ENCODE measurements around the gene CCDC13. TPM values are rescaled to one million over a fixed set of nuclear protein-coding genes. Genes with fewer than 3 reads are reported as not detected.

Gene CCDC13
- total RNA-seq, 4 donors from 2014 or later: 4.0 to 7.7 (median 6.0) TPM

GRCh38 chr3:42803414-42804105 lies 30.5 kb upstream of the CCDC13 start:
- Histone ChIP-seq H3K27ac (peak overlapping the region; percentile 96 to 98 (median 97)), H3K9me3 (no peaks in the 10 kb centered on the region), H3K4me3 (replicated peaks in 1 of 3) (peak overlapping the region; percentile 27 to 97 (median 77)), H3K36me3 (no peaks in the 10 kb centered on the region), H3K4me1 (peaks cover 26 to 32% of the 10 kb centered on the region in 2 donors), H3K27me3 (no peaks in the 10 kb centered on the region)
- intact Hi-C loops (cut with DNase I): no loop called here
- WGBS, 2 donors: 1% methylated on average over 33 of the region's 33 CpGs
- TF ChIP-seq POLR2A (IDR thresholded peaks at IDR 0.05) (no peak), CTCF (IDR thresholded peaks at IDR 0.05) (no peak)
- peak; percentile 51 to 56 for DNase-seq

DNA sequence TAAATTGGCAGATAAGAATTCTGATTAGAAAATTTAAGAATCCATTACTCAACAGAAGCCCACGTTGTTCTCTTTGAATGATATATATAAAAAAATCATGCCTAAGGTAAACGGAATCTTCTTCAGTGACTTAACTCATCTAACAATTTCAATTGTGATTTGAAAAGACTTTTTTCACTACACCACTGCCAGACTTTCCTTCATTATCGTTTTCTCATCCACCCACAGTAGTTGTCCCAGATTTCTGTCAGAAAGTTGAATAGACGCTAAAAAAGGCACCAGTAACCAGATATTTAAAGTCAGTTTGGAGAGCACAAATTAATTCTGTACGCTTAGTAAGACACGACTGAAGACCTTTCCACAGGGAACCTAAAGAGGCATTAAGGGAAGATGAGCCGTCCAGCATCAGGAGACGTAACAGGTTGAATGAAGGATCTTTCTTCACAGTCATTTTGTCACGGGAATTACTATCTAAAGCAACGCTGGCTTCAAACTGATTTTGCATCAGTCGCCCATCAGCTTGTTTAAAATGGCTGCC lies 29.9 kb upstream of the CCDC13 start:
- H3K4me3 ChIP-seq (replicated peaks in 1 of 3): peak overlapping the region; percentile 27 to 97 (median 77)
- no peak for DNase-seq
- H3K36me3 ChIP-seq: no peaks in the 10 kb centered on the region
- no peaks in the 10 kb centered on the region for H3K9me3 ChIP-seq
- intact Hi-C loops (cut with DNase I): no loop called here
- H3K27ac ChIP-seq: peak overlapping the region; percentile 96 to 98 (median 97)
- WGBS, 2 donors: 37 to 39% methylated on average over 11 of the region's 11 CpGs
- H3K27me3 ChIP-seq: no peaks in the 10 kb centered on the region
- H3K4me1 ChIP-seq: peaks cover 26 to 32% of the 10 kb centered on the region in 2 donors
- no peak for TF ChIP-seq CTCF (IDR thresholded peaks at IDR 0.05)

- H3K36me3 ChIP-seq: no peaks in the 10 kb centered on the region
Observed at GRCh38 chr3:42801784-42802183, 28.7 kb upstream of the CCDC13 start.

DNA sequence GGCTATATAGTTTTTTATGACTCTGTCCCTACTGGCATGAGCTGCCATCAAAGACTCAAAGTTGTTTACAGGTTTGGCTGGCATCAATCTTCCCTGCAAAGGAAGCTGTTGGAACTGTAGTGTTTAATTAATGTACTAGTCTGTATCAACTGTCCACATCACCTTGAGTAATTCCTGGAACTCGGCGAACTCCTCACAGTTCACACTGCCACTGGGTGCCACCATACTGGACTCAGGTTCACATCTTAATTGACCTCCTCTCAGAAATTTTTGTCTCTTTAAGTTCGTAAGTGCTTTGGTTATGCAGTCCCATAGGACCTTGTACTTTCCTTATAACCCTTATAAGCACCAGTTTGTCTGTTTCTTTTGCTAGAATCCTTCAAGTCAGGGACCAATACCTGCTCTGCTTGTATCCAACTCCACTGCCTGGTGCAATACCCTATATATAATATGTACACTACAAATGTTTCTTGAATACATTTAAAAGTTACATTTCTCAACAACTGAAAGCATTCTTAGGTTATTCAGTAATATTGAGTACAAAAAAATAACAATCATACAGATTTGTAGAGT lies 28.1 kb upstream of the CCDC13 start:
- H3K9me3 ChIP-seq: no peaks in the 10 kb centered on the region
- no peak overlapping the region for H3K27ac ChIP-seq
- 95% methylated on average over 3 of the region's 3 CpGs for WGBS, 2 donors
- H3K4me3 ChIP-seq (replicated peaks in 1 of 3): no peak overlapping the region
- DNase-seq: no peak
- TF ChIP-seq CTCF (IDR thresholded peaks at IDR 0.05): no peak
- TF ChIP-seq POLR2A (IDR thresholded peaks at IDR 0.05): no peak
- peaks cover 26 to 32% of the 10 kb centered on the region in 2 donors for H3K4me1 ChIP-seq
- no peaks in the 10 kb centered on the region for H3K36me3 ChIP-seq
- no peaks in the 10 kb centered on the region for H3K27me3 ChIP-seq
- intact Hi-C loops (cut with DNase I): no loop called here

More at GRCh38 chr3:42801784-42802183, 28.7 kb upstream of the CCDC13 start:
- no peak for DNase-seq
- H3K4me1 ChIP-seq: peaks cover 26 to 32% of the 10 kb centered on the region in 2 donors
- no peak for TF ChIP-seq CTCF (IDR thresholded peaks at IDR 0.05)
- no peak for TF ChIP-seq POLR2A (IDR thresholded peaks at IDR 0.05)
- intact Hi-C loops (cut with DNase I): no loop called here
- no peak overlapping the region for H3K4me3 ChIP-seq (replicated peaks in 1 of 3)
- no peaks in the 10 kb centered on the region for H3K9me3 ChIP-seq
- whole genome bisulfite sequencing, 2 donors: 93 to 94% methylated on average over 4 of the region's 4 CpGs
- no peak overlapping the region for H3K27ac ChIP-seq
- no peaks in the 10 kb centered on the region for H3K27me3 ChIP-seq

DNA sequence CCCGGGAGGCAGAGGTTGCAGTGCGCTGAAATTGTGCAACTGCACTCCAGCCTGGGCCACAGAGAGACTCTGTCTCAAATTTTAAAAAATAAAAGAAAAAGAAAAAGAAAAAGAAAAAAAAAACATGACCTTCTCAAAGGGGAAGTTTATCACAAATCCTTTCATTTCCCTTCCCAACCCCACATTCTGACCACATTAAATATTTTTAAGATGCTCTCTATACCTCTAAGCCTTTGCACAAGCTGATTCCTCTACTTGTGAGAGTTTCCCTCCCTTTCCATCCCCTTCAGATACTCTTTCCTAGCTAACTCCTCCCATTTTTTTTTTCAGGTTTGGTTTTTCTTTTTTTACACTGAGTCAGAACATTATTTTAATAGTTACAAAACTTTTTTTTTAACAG lies 27.2 kb upstream of the CCDC13 start:
- intact Hi-C loops (cut with DNase I): no loop called here
- TF ChIP-seq CTCF (IDR thresholded peaks at IDR 0.05) (no peak), POLR2A (IDR thresholded peaks at IDR 0.05) (no peak)
- Histone ChIP-seq H3K27ac (no peak overlapping the region), H3K4me1 (peaks cover 24 to 30% of the 10 kb centered on the region in 2 donors), H3K4me3 (replicated peaks in 1 of 3) (no peak overlapping the region), H3K9me3 (no peaks in the 10 kb centered on the region), H3K27me3 (no peaks in the 10 kb centered on the region), H3K36me3 (no peaks in the 10 kb centered on the region)
- WGBS, 2 donors: 89 to 97% methylated on average over 2 of the region's 2 CpGs
- DNase-seq: no peak
